Activated T-helper 1 cell treated with Interleukin-2 at 50 U/mL for 16 hours (primary cell): Measurements from ENCODE around the gene ACAD8.

Experiments
- DNase-seq: peaks from one replicate; pipeline ENCODE4 v3.0.0-alpha.2; 2020; ENCODE audit warnings: low read depth

The ACAD8 gene

DNA sequence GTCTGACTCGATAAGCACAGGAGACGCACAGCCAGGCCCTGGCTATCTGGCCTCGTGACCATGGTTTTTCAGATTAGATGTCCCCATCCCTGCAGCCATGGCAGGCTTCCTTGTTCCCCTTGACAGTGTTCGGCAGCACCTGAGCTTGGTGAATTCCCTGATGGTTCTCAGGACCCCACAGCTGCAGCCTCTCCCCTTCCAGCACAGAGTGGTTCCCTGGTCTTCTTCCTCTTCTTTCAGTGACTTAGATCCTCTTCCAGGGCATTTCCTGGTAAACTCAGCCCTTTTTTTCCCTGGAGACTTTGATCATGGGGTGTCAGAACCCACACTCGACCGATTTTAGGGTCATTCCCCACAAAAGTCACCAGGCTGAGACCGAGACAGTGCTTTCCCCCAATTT is 37.3 kb downstream of the ACAD8 start:
- DNase-seq = no peak

DNA sequence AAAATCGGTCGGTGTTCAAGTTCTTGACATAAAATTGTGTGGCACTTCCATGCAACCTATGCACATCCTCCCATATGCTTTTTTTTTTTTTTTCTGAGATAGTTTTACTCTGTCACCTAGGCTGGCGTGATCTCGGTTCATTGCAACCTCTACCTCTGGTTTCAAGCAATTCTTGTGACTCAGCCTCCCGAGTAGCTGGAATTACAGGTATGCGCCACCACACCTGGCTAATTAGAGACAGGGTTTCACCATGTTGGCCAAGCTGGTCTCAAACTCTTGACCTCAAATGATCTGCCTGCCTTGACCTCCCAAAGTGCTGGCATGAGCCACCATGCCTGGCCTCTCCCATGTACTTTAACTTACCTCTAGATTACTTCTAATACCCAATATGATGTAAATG is 37.8 kb downstream of the ACAD8 start:
- DNase-seq = no peak

DNA sequence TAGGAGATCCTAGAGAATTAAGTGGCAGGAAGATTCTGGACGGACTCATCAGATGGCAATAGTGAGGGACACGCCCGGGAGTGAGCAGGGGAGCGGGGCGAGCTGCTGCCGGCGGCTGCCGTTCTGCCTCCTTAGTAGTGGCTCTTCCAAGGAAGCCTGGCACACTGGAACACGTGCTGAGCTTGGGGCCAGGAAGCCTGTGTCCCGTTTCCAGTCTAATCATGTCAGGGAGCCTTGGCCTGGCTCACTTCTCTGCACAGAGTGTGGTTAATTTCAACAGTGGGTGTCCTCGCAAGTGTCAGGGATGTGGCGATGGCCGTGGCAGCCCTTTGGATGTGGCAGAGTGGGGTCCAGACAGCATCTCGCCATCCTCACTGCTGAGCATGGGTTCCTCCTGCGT is 39.3 kb downstream of the ACAD8 start:
- DNase-seq = no peak

DNA sequence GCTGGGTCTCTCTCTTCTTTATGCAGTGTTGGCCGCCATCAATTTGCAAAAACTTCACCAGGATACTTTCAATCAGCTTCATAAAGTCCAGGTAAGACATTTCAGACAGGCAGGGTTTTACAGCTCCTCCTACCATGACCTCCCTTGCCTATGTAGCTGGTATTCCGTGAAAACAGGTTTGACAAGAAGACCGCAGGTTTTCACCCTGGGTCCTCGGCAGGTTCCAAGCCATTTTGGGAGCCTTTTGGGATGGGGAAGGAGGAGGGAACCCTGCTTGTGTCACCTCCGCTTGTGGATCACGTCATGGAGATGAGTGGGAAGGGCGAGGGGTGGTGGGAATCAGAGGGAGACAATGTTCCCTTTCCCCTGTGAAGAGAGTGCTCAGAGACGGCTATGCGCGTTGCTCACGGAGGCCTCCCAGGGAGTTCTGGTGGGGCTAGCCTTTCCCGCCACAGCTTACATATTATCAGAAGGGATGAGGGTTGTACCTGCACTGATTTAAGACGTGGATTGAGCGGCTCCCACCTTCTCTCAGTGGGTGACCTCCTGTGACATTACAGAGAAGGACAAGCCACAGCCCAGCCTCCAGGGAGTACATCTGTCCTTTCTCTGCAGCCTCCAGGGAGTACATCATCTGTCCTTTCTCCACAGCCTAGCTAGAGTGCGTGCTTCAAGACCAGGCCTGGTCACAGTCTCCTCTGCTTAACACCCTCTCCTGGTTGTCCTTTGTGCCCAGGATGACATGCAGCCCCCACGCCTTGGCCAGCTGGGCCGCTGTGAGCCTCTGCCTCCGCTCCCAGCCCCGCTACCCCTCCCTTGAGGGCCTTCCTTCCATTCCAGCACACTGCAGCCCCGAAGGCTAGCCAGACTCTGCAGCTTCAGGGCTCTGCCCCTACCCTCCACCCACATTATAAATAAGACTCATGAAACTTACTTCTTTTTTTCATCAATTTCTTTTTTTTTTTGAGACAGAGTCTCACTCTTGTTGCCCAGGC is 40.0 kb downstream of the ACAD8 start:
- DNase-seq = no peak

DNA sequence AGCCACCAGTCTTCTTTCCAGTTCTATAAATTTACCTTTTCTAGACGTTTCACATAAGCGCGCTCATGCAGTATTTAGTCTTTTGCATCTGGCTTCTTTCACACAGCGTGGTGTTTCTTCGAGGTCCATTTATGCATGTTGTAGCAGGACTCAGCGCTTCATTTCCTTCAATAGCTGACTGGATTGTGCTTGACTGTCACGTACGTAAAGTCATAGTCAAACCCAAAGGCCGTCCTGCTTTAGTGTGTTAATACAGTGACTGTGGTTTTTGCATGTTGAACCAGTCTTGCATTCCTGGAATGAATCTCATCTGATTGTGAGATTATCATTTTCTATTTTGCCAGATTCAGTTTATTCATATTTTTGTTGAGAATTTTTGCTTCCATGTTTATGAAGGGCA is 41.3 kb downstream of the ACAD8 start:
- no peak for DNase-seq

DNA sequence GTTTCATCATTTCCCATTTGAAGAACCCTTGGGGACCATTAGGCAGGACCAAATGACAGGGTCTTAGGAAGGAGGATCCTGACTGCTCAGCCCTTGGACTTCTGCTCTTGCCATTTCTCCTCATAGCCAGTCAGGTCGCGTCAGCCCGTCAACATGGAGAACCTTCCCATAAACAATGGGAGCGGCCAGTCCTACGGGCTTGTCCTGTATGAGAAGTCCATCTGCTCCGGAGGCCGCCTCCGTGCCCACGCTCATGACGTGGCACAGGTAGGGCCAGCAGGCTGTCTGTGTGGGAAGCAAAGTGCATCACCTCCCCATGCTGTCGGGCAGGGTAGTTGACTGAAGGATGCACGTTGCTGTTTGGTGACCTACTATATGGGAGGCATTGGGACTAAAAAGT is 58.9 kb downstream of the ACAD8 start:
- DNase-seq = no peak

DNA sequence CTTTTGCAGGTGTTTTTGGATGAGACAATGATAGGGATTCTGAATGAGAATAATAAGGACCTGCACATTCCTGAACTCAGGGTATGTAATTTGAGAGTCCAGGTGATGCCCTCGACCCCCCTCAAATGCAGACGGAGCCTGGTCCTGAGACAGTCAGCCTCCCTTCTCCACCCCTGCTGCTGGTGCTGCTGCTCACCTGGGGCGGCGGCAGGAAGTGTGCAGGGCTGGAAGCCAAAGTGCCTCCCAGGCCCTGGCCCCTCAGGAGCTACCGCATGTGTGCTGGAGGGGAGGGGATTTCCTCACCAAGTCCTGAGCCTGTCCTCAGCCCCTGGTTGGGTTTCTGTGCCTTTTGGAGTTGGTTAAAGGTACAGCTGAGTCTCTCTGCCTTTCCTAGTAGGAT is 59.4 kb downstream of the ACAD8 start:
- DNase-seq = no peak

DNA sequence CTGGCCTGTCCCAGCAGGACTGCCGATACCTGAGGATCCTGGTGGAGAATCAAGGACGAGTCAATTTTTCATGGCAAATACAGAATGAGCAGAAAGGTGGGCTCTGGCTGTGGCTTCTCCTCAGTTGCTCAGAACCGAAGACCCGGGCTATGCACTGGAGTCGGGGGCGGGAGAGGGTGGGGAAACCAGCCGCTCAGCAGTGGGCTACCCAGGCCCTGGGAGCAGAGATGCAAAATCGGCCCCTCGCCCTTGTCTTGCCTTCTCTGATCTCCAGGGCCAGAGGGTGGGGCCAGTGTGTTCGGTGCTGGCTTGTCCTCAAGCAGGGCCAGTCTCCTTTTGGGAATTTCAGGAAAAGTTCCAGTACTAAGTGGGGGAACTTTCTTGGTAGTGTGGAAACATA is 60.0 kb downstream of the ACAD8 start:
- no peak for DNase-seq

DNA sequence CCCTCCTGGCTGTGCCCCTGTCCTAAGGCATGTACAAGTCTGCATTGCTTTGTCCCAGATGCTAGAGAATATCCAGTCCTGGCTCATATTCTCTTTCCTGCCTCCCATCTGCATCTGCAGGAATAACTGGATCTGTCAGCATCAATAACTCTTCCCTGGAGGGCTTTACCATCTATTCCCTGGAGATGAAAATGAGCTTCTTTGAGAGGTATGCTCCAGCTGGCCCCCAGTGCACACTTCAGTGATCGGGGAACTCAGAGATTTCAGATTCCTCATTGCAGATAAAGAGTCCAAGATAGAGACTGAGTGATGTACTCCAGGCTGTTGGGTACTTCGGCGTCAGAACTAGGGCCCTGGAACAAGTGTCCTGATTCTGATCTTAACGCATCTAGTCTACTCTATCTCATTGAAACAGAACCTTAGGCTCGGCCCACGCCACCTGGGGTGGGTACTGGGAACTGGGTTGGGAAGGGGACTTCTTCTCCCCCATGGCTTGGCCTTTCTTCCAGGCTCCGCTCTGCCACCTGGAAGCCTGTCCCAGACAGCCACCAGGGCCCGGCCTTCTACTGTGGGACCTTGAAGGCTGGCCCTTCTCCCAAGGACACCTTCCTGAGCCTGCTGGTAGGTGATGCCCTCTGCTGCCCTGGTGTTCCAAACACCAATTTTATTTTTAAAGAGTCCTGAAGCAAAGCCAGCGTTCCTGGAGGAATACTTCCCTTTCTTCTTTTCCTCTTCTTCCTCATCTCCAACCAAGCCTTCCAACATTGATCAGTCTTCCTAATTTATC is 60.6 kb downstream of the ACAD8 start:
- no peak for DNase-seq
